SU-DHL-6 (cell line): ENCODE measurements around the gene LHPP.

ENCODE experiments used
- CTCF ChIP-seq: fragments of 200-600 bp; sonication (generic); IDR thresholded peaks from one replicate; pipeline ENCODE4 v1.5.1; 2017; ENCODE audit warnings: antibody characterized with exemption, mild to moderate bottlenecking, low read length, moderate library complexity; ENCODE audit not compliant: insufficient read depth, poor library complexity, severe bottlenecking
- EZH2phosphoT487 ChIP-seq: fragments of 200-600 bp; sonication (generic), shearing (Covaris generic); conservative IDR thresholded peaks from 2 replicates; pipeline ENCODE4 v1.6.1; 2018; ENCODE audit warnings: mild to moderate bottlenecking, antibody characterized with exemption, low read length, moderate library complexity, mixed read lengths

GRCh38 chr10:124511205-124512039, 49.8 kb downstream of the LHPP start:
- TF ChIP-seq CTCF (no peak), EZH2phosphoT487 (no peak)
